Adrenal gland (tissue), 12 donors: ENCODE data around the gene SLC7A14. TPM values are rescaled to one million over a fixed set of nuclear protein-coding genes. Genes with fewer than 3 reads are reported as not detected.

Source experiments
- DNase-seq, 7 donors: peaks; one replicate each; pipeline ENCODE4 v3.0.0-alpha.2; 2019 to 2020
- H3K27ac ChIP-seq, 5 donors: fragments of 200-600 bp; sonication (generic) in 4 of 5; 1 replicate in 3 of 5; 2 replicates in 2 of 5; pipeline versions ENCODE4 v1.5.1 to v1.8.0; 2016 to 2020; ENCODE audit warnings: mild to moderate bottlenecking in 1 of 5
- H3K27me3 ChIP-seq: fragments of 200-600 bp; 2 replicates; pipeline ENCODE4 v1.8.0; 2021
- H3K36me3 ChIP-seq, 2 donors: fragments of 200-600 bp; replicated peaks in 1 of 2; 1 replicate in 1 of 2; 2 replicates in 1 of 2; pipeline versions ENCODE4 v1.5.1 to v1.8.0; 2018 to 2022
- H3K4me1 ChIP-seq, 2 donors: fragments of 200-600 bp; replicated peaks in 1 of 2; 1 replicate in 1 of 2; 2 replicates in 1 of 2; pipeline versions ENCODE4 v1.5.1 to v1.8.0; 2018 to 2021
- H3K4me3 ChIP-seq, 4 donors: fragments of 200-600 bp; sonication (generic) in 3 of 4; one replicate each; pipeline ENCODE4 v1.5.1; 2016 to 2018
- H3K9me3 ChIP-seq, 3 donors: fragments of 200-600 bp; sonication (generic) in 1 of 3; replicated peaks in 1 of 3; 1 replicate in 2 of 3; 2 replicates in 1 of 3; pipeline versions ENCODE4 v1.5.1 to v1.8.0; 2016 to 2021
- CTCF ChIP-seq, 6 experiments: fragments of 450-650 bp in 4 of 6; fragments of 200-600 bp in 2 of 6; sonication (generic) in 1 of 6; IDR thresholded peaks; 1 replicate in 5 of 6; 2 replicates in 1 of 6; pipeline versions ENCODE4 v1.5.1 to v1.8.0; 2016 to 2021; ENCODE audit warnings: antibody characterized with exemption in 6 of 6, mild to moderate bottlenecking in 2 of 6, moderate library complexity in 1 of 6
- POLR2A ChIP-seq, 2 donors: fragments of 450-650 bp; IDR thresholded peaks; one replicate each; pipeline ENCODE4 v1.6.1; 2017; ENCODE audit warnings: antibody characterized with exemption in 2 of 2, mild to moderate bottlenecking in 2 of 2, moderate library complexity in 1 of 2
- WGBS, 4 donors: extraction: QIAGEN DNeasy Blood & Tissue Kit in 2 of 4; methylation state at CpG; one replicate each; pipeline versions ENCODE4 v1.1.5 to v1.1.7; 2013 to 2017; 5-methylcytosine and 5-hydroxymethylcytosine counted together
- intact Hi-C, 2 donors: fragments of 100-400 bp; cut with DNase I; formaldehyde crosslinking; loops; one replicate each; pipeline versions ENCODE4 v1.14.1 to v1.15.0; 2022 to 2023
- polyA plus RNA-seq, 3 donors: library from polyadenylated mRNA; stranded (reverse); fragments of 200-250 nt in 2 of 3; fragments of 350-450 nt in 1 of 3; fragmentation: Illumina TruSeq in 1 of 3; extraction: RNeasy Lipid Tissue Mini Kit (QIAGEN cat#74804) in 1 of 3; gene quantifications; one replicate each; pipeline ENCODE4 v1.2.3, GENCODE V29; 2013 to 2014
- total RNA-seq, 9 donors: library from RNA; depleted of rRNA in 4 of 9; stranded (reverse); fragments of >200 nt in 4 of 9; fragments of 120-200 nt in 1 of 9; fragmentation: NEBNext Ultra II Directional in 1 of 9; extraction: Animal tissue kit (Norgen Biotek cat#: 25700) in 1 of 9; gene quantifications; one replicate each; pipeline versions ENCODE4 v1.1.0 to v1.2.4, GENCODE V29; 2013 to 2023
- donor health status: healthy with polysubstance abuse.
- donor health status: Bipolar disorder and iron deficiency.
- donor health status: DM: yes; HTN: yes; CAD: no.
- donor health status: DM: no; HTN: no; CAD: no.
- donor health status: DM: no; HTN: no; CAD: no.
- donor health status: DM: yes; HTN: yes; CAD: no.

SLC7A14 gene
- total and polyA plus RNA-seq, 12 donors = 0.03 to 3.8 (median 0.48) TPM; not detected in 1

- Histone ChIP-seq H3K4me3 (no peak overlapping the region), H3K36me3 (no peaks in the 10 kb centered on the region), H3K27me3 (no peaks in the 10 kb centered on the region), H3K27ac (no peak overlapping the region), H3K9me3 (no peaks in the 10 kb centered on the region), H3K4me1 (no peaks in the 10 kb centered on the region)
- 74 to 86% (median 78%) methylated on average over 4 of the region's 4 CpGs for WGBS, 4 donors
- no peak for DNase-seq
- intact Hi-C loops = no loop called here
- no peak for TF ChIP-seq POLR2A (IDR thresholded peaks at IDR 0.05)
- TF ChIP-seq CTCF (IDR thresholded peaks at IDR 0.05) = no peak
Observed at GRCh38 chr3:170632780-170633179, 46.9 kb upstream of the SLC7A14 start.

- TF ChIP-seq POLR2A (IDR thresholded peaks at IDR 0.05) (no peak), CTCF (IDR thresholded peaks at IDR 0.05) (no peak)
- Histone ChIP-seq H3K27me3 (no peaks in the 10 kb centered on the region), H3K4me1 (no peaks in the 10 kb centered on the region), H3K27ac (no peak overlapping the region), H3K9me3 (no peaks in the 10 kb centered on the region), H3K36me3 (no peaks in the 10 kb centered on the region), H3K4me3 (no peak overlapping the region)
- 88 to 94% (median 92%) methylated on average over 7 of the region's 7 CpGs for WGBS, 4 donors
- intact Hi-C loops = no loop called here
- DNase-seq = no peak
Observed at GRCh38 chr3:170631755-170632488, 46.0 kb upstream of the SLC7A14 start.

- intact Hi-C loops = no loop called here
- WGBS, 4 donors = 0 to 66% (median 51%) methylated on average over 1 of the region's 1 CpG
Observed at GRCh38 chr3:170623524-170623923, 37.6 kb upstream of the SLC7A14 start.

More at GRCh38 chr3:170623524-170623923, 37.6 kb upstream of the SLC7A14 start:
- H3K27me3 ChIP-seq = no peaks in the 10 kb centered on the region
- H3K9me3 ChIP-seq = no peaks in the 10 kb centered on the region
- H3K4me3 ChIP-seq = no peak overlapping the region
- no peak for TF ChIP-seq POLR2A (IDR thresholded peaks at IDR 0.05)
- no peak for TF ChIP-seq CTCF (IDR thresholded peaks at IDR 0.05)
- H3K27ac ChIP-seq = no peak overlapping the region
- no peak for DNase-seq
- no peaks in the 10 kb centered on the region for H3K36me3 ChIP-seq
- H3K4me1 ChIP-seq = no peaks in the 10 kb centered on the region
